Bronchial epithelial cell (primary cell): ENCODE results near the gene FUOM. TPM values are rescaled to one million over a fixed set of nuclear protein-coding genes. Genes with fewer than 3 reads are reported as not detected.

Experiments used
- DNase-seq: peaks from one replicate; pipeline ENCODE4 v3.0.0-alpha.2; 2010; ENCODE audit warnings: low read depth
- FAIRE-seq: peaks from 2 replicates; lab custom pipeline; 2011; peaks lifted over from hg19 to GRCh38; lab: Jason Lieb, UNC
- H3K27me3 ChIP-seq: 2 replicates; pipeline ENCODE4 v1.5.1; 2011; ENCODE audit warnings: low read length; ENCODE audit not compliant: control insufficient read depth, insufficient read depth
- H3K36me3 ChIP-seq: 2 replicates; pipeline ENCODE4 v1.5.1; 2011; ENCODE audit warnings: low read length; ENCODE audit not compliant: control insufficient read depth, insufficient read depth
- H3K4me3 ChIP-seq: 2 replicates; pipeline ENCODE4 v1.5.1; 2011; ENCODE audit warnings: mild to moderate bottlenecking, low read depth, low read length, control low read depth
- total RNA-seq: library from RNA; depleted of rRNA; stranded (reverse); fragments of >200 nt; gene quantifications from 2 replicates; pipeline ENCODE4 v1.2.1, GENCODE V29; 2014
- TF ChIP-seq, protein P1 (sequence below): IDR thresholded peaks from 2 replicates; pipeline ENCODE4 v1.5.1; 2011; ENCODE audit warnings: mild to moderate bottlenecking, moderate library complexity, low read length, control low read depth, inconsistent platforms; ENCODE audit not compliant: insufficient read depth, severe bottlenecking

The FUOM gene
- total RNA-seq, 1 donor from 2014 or later = 16.8 TPM

DNA sequence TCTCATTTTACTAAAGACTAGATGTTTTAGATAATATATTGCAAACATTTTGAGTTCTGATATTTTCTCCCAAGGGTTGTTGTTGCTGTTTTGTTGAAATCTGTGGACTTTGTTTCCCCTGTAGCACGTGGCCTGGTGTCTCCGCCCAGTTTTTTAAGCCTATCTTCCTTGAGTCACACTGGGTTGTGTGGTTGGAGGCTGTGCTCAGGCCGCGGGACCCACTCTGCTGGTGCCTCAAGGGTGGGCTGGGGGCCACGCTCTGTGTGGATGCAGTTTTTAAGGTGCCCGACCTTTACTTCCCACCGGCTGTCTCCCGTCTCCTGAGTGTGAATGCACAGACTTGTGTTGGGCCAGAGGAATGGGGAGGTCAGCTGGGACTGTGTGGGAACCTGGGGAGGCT, 14.9 kb downstream of the FUOM start:
- H3K4me3 ChIP-seq = no peak overlapping the region
- no peak for FAIRE-seq
- H3K27me3 ChIP-seq = no peaks in the 10 kb centered on the region
- TF ChIP-seq, protein P1, sequence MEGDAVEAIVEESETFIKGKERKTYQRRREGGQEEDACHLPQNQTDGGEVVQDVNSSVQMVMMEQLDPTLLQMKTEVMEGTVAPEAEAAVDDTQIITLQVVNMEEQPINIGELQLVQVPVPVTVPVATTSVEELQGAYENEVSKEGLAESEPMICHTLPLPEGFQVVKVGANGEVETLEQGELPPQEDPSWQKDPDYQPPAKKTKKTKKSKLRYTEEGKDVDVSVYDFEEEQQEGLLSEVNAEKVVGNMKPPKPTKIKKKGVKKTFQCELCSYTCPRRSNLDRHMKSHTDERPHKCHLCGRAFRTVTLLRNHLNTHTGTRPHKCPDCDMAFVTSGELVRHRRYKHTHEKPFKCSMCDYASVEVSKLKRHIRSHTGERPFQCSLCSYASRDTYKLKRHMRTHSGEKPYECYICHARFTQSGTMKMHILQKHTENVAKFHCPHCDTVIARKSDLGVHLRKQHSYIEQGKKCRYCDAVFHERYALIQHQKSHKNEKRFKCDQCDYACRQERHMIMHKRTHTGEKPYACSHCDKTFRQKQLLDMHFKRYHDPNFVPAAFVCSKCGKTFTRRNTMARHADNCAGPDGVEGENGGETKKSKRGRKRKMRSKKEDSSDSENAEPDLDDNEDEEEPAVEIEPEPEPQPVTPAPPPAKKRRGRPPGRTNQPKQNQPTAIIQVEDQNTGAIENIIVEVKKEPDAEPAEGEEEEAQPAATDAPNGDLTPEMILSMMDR = no peak
- no peaks in the 10 kb centered on the region for H3K36me3 ChIP-seq
- no peak for DNase-seq

DNA sequence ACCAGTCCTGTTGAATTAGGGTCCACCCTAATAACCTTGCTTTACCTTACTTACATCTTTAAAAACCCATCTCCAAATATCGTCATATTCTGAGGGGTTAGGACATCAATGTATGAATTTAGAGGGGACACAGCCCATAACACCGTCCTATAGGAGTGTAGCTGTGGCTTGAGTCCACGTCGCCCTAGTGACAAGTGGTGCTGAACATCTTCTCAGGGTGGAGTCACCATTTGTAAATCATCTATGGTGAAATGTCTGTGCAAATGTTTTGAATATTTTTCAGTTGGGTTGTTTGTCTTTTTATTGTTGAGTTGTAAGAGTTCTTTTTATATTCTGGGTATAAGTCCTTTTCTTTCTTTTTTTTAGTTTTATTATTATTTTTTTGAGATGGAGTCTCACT, 15.8 kb downstream of the FUOM start:
- H3K4me3 ChIP-seq = no peak overlapping the region
- no peak for DNase-seq
- peaks cover 4% of the 10 kb centered on the region for H3K27me3 ChIP-seq
- FAIRE-seq = no peak
- H3K36me3 ChIP-seq = no peaks in the 10 kb centered on the region
- TF ChIP-seq, protein P1 = no peak

DNA sequence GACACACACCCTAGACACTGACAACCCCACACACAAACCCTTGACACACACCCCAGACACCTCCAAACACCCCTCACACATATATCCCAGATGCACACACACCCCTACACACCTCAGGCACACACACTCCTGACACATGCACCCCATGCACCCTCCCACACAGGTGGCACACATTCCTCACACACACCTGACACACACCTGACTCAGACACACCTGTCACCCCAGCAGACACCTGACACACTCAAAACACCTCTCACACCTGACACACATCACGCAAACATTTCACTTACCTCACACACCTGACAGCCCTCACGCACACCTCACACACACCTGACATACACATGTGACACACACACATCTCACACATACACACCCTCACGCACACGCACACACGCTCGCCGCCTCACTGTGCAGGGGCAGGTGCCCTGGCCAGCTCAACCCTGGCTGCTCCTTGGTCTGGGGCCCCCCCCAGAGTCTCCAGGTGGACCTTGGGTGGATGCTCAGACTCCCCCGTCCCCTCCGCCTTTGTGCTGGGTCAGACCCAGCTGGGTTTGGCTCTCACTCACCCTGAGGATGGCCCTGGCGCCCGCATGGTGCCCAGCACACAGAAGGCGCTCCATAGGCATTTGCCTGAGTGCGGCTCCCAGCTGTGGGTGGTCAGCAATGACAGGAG, 18.0 kb downstream of the FUOM start:
- Histone ChIP-seq H3K27me3 (peaks cover 22% of the 10 kb centered on the region), H3K4me3 (no peak overlapping the region), H3K36me3 (no peaks in the 10 kb centered on the region)
- DNase-seq (no peak), FAIRE-seq (no peak)
- TF ChIP-seq, protein P1 = no peak

DNA sequence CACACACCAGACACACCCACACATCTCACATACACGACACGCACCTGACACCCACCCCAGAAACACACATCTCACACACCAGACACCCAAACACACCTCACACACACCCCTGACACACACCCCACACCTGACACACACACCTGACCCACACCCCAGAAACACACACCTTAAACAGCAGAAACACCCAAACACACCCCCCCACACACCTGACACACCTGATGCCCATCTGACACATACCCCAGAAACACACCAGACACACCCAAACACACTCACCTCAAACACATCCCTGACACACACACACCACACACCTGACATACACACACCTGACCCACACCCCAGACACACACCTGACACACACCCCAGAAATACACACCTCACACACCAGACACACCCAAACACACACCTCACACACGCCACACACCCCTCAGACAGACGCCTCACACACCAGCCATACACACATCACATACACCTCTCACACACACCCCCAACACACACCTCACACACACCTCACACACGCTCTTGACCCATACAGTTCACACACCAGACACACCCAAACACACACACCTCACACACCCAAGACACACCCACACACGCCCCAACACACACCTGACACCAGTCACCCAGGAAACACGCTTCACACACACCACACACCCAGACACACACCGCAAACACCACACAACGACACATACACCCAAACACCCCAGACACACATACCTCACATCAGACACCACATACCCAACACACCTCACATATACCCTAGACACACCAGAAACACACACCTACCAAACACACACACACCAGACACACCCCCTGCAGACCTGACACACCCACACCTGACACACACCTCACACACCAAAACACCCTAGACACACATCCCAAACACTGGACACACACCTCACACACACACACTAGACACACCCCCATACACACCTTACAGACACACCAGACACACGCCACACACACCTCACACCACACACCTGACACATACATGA, 19.4 kb downstream of the FUOM start:
- Histone ChIP-seq H3K36me3 (no peaks in the 10 kb centered on the region), H3K4me3 (no peak overlapping the region), H3K27me3 (peaks cover 26% of the 10 kb centered on the region)
- TF ChIP-seq, protein P1 = no peak
- DNase-seq (no peak), FAIRE-seq (no peak)

DNA sequence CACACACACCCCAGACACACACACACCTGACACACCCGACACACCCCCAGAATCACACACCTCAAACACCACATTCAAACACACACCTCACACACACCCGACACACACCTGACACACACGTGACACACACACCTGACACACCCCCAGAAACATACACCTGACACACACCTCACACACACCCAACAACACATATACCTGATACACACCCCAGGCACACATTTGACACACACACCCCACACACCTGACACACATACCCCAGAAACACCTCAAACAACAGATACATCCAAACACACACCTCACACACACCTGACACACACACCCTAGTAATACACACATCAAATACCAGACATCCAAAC, 20.5 kb downstream of the FUOM start:
- Histone ChIP-seq H3K4me3 (no peak overlapping the region), H3K27me3 (peaks cover 32% of the 10 kb centered on the region), H3K36me3 (no peaks in the 10 kb centered on the region)
- DNase-seq (no peak), FAIRE-seq (no peak)
- TF ChIP-seq, protein P1 = no peak
